NCI-H460 (cell line): ENCODE results near the gene TWIST2. TPM values are rescaled to one million over a fixed set of nuclear protein-coding genes. Genes with fewer than 3 reads are reported as not detected.

Source experiments
- DNase-seq: peaks from one replicate; pipeline ENCODE4 v3.0.0-alpha.2; 2016; ENCODE audit warnings: low read depth; ENCODE audit errors: extremely low read depth
- total RNA-seq: library from RNA; depleted of rRNA; stranded (reverse); fragments of >200 nt; shearing (Covaris generic); gene quantifications from 2 replicates; pipeline ENCODE4 v1.2.3, GENCODE V29; 2014

TWIST2 gene
- total RNA-seq, 1 experiment from 2014 or later: 11.0 TPM

GRCh38 chr2:238914648-238915015, 66.7 kb downstream of the TWIST2 start:
- DNase-seq: no peak

- no peak for DNase-seq
These were observed 67.3 kb downstream of the TWIST2 start for GRCh38 chr2:238915196-238915595.

GRCh38 chr2:238915596-238915995, 67.7 kb downstream of the TWIST2 start:
- no peak for DNase-seq

GRCh38 chr2:238916176-238916874, 68.4 kb downstream of the TWIST2 start:
- DNase-seq: no peak

- DNase-seq: no peak
These were observed 69.1 kb downstream of the TWIST2 start for GRCh38 chr2:238916875-238917590.

- no peak for DNase-seq
These were observed 71.4 kb downstream of the TWIST2 start for GRCh38 chr2:238919307-238919706.

- no peak for DNase-seq
These were observed 72.2 kb downstream of the TWIST2 start for GRCh38 chr2:238920053-238920452.

GRCh38 chr2:238920601-238921001, 72.7 kb downstream of the TWIST2 start:
- no peak for DNase-seq

GRCh38 chr2:238921259-238921658, 73.4 kb downstream of the TWIST2 start:
- DNase-seq: no peak

GRCh38 chr2:238921681-238922319, 73.9 kb downstream of the TWIST2 start:
- no peak for DNase-seq

GRCh38 chr2:238922435-238922834, 74.5 kb downstream of the TWIST2 start:
- no peak for DNase-seq

GRCh38 chr2:238924032-238924431, 76.1 kb downstream of the TWIST2 start:
- DNase-seq: no peak

GRCh38 chr2:238924796-238925195, 76.9 kb downstream of the TWIST2 start:
- DNase-seq: no peak

GRCh38 chr2:238925281-238925680, 77.4 kb downstream of the TWIST2 start:
- DNase-seq: no peak

GRCh38 chr2:238925816-238926521, 78.1 kb downstream of the TWIST2 start:
- no peak for DNase-seq

GRCh38 chr2:238926761-238927611, 79.1 kb downstream of the TWIST2 start:
- no peak for DNase-seq

GRCh38 chr2:238927746-238928519, 80.0 kb downstream of the TWIST2 start:
- DNase-seq: no peak

- DNase-seq: no peak
These were observed 80.8 kb downstream of the TWIST2 start for GRCh38 chr2:238928520-238929241.
